Measurements from ENCODE around the gene KRTAP9-6. TPM values are rescaled to one million over a fixed set of nuclear protein-coding genes. Genes with fewer than 3 reads are reported as not detected.

KRTAP9-6 gene
- total and polyA plus RNA-seq, 4 donors, result not detected

DNA sequence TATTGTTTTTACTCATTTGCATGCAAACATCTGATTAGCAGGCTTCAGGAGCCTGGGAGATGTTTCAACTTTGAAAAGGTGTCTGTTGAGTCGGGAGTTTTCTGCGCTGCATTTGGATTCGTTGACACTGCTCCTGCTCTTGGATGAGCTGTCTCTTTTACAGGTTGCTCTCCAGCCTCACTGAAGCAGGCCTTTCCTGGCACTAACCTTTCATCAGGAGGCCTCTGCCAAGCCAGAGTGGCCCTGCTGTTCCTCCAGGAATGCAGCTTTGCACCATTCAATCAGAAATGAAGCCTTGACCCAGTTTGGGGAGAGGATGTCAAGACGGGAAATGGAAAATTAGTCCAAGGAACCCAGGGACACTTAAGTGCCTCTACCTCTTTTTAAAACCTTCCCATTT, 37.8 kb downstream of the KRTAP9-6 start:
- TF ChIP-seq, protein P1, sequence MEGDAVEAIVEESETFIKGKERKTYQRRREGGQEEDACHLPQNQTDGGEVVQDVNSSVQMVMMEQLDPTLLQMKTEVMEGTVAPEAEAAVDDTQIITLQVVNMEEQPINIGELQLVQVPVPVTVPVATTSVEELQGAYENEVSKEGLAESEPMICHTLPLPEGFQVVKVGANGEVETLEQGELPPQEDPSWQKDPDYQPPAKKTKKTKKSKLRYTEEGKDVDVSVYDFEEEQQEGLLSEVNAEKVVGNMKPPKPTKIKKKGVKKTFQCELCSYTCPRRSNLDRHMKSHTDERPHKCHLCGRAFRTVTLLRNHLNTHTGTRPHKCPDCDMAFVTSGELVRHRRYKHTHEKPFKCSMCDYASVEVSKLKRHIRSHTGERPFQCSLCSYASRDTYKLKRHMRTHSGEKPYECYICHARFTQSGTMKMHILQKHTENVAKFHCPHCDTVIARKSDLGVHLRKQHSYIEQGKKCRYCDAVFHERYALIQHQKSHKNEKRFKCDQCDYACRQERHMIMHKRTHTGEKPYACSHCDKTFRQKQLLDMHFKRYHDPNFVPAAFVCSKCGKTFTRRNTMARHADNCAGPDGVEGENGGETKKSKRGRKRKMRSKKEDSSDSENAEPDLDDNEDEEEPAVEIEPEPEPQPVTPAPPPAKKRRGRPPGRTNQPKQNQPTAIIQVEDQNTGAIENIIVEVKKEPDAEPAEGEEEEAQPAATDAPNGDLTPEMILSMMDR (IDR thresholded peaks at IDR 0.05; ENCODE audit: control extremely low read depth, extremely low read depth), result no peak
- H3K9ac ChIP-seq (ENCODE audit: insufficient read depth in 1 of 2, low read length in 2 of 2), result no peak overlapping the region
- peaks cover 0 to 6% (median 0%) of the 10 kb centered on the region in 4 donors for H3K9me3 ChIP-seq (ENCODE audit: control insufficient read depth in 4 of 4, insufficient read depth in 3 of 4, low read length in 3 of 4)
- no peaks in the 10 kb centered on the region for H3K36me3 ChIP-seq (ENCODE audit: control insufficient read depth in 4 of 4, insufficient read depth in 4 of 4, low read length in 4 of 4)
- no peak overlapping the region for H3K4me3 ChIP-seq
- WGBS, 2 donors, result 85 to 95% methylated on average over 4 of the region's 4 CpGs
- ATAC-seq (ENCODE audit: insufficient read depth, low FRiP score) (no peak), DNase-seq (no peak)
- no peaks in the 10 kb centered on the region for H3K27me3 ChIP-seq (ENCODE audit: control insufficient read depth in 3 of 3, insufficient read depth in 3 of 3, low read length in 2 of 3)
- H3K4me1 ChIP-seq (ENCODE audit: control insufficient read depth in 5 of 5, insufficient read depth in 5 of 5, low read length in 5 of 5), result no peaks in the 10 kb centered on the region
- no peak overlapping the region for H3K27ac ChIP-seq (ENCODE audit: low read depth in 1 of 2, low read length in 1 of 2)

- Histone ChIP-seq H3K4me3 (no peak overlapping the region), H3K27me3 (ENCODE audit: control insufficient read depth in 3 of 3, insufficient read depth in 3 of 3, low read length in 2 of 3) (no peaks in the 10 kb centered on the region), H3K36me3 (ENCODE audit: control insufficient read depth in 4 of 4, insufficient read depth in 4 of 4, low read length in 4 of 4) (no peaks in the 10 kb centered on the region), H3K9me3 (ENCODE audit: control insufficient read depth in 4 of 4, insufficient read depth in 3 of 4, low read length in 3 of 4) (peaks cover 0 to 6% (median 0%) of the 10 kb centered on the region in 4 donors), H3K9ac (ENCODE audit: insufficient read depth in 1 of 2, low read length in 2 of 2) (no peak overlapping the region), H3K4me1 (ENCODE audit: control insufficient read depth in 5 of 5, insufficient read depth in 5 of 5, low read length in 5 of 5) (peaks cover 0 to 6% (median 0%) of the 10 kb centered on the region in 5 donors), H3K27ac (ENCODE audit: low read depth in 1 of 2, low read length in 1 of 2) (no peak overlapping the region)
- 87 to 90% methylated on average over 12 of the region's 12 CpGs for WGBS, 2 donors
- TF ChIP-seq, protein P1 (IDR thresholded peaks at IDR 0.05; ENCODE audit: control extremely low read depth, extremely low read depth), result no peak
- DNase-seq (no peak), ATAC-seq (ENCODE audit: insufficient read depth, low FRiP score) (no peak)
Observed at GRCh38 chr17:41304091-41304490, 38.9 kb downstream of the KRTAP9-6 start.

GRCh38 chr17:41307647-41308046, 42.5 kb downstream of the KRTAP9-6 start:
- H3K4me3 ChIP-seq, result no peak overlapping the region
- no peak overlapping the region for H3K9ac ChIP-seq (ENCODE audit: insufficient read depth in 1 of 2, low read length in 2 of 2)
- no peak overlapping the region for H3K27ac ChIP-seq (ENCODE audit: low read depth in 1 of 2, low read length in 1 of 2)
- peak; percentile 47 for ATAC-seq (ENCODE audit: insufficient read depth, low FRiP score)
- 41 to 72% methylated on average over 9 of the region's 9 CpGs for WGBS, 2 donors
- H3K9me3 ChIP-seq (ENCODE audit: control insufficient read depth in 4 of 4, insufficient read depth in 3 of 4, low read length in 3 of 4), result no peaks in the 10 kb centered on the region
- H3K36me3 ChIP-seq (ENCODE audit: control insufficient read depth in 4 of 4, insufficient read depth in 4 of 4, low read length in 4 of 4), result no peaks in the 10 kb centered on the region
- peaks cover 0 to 6% (median 0%) of the 10 kb centered on the region in 5 donors for H3K4me1 ChIP-seq (ENCODE audit: control insufficient read depth in 5 of 5, insufficient read depth in 5 of 5, low read length in 5 of 5)
- no peak for DNase-seq
- peaks cover 0 to 4% (median 0%) of the 10 kb centered on the region in 3 donors for H3K27me3 ChIP-seq (ENCODE audit: control insufficient read depth in 3 of 3, insufficient read depth in 3 of 3, low read length in 2 of 3)
- TF ChIP-seq, protein P1 (IDR thresholded peaks at IDR 0.05; ENCODE audit: control extremely low read depth, extremely low read depth), result no peak
